Measurements from ENCODE around the gene CBR4.
A peak's percentile ranks its signal among the peaks of the same experiment; 100 is the strongest.

Gene CBR4

DNA sequence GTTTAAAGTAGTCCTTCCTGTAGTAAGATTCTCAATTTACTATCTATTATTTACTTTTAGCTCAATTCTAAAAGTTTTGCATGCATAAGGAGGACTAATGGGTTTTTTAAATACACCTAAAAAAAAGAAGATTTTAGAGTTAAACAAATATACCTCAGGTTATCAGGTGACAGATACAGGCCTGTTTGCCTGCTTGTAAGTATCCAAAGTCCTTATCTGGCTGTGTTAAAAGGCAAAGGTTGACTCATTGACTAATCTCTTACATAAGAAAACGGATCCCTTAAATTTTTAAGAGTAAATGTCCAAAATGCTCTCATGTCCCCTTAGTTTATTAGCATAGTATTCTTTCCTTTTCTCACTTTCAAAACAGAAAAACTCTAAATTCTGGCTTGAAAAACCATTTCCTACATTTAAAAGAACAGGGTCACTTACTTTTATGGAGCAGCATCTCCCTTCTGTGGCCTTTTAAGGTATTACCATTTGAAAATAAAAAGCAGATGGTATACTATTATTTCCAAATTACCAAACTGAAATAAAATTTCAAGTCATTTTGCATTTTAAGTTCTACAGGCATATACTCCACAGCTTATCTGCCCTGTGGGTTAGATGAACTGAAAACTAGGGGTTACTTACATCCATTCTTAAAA, 4.5 kb downstream of the CBR4 start:
- no peak for DNase-seq (ENCODE audit: extremely low read depth, low read depth)
- TF ChIP-seq, protein P1, sequence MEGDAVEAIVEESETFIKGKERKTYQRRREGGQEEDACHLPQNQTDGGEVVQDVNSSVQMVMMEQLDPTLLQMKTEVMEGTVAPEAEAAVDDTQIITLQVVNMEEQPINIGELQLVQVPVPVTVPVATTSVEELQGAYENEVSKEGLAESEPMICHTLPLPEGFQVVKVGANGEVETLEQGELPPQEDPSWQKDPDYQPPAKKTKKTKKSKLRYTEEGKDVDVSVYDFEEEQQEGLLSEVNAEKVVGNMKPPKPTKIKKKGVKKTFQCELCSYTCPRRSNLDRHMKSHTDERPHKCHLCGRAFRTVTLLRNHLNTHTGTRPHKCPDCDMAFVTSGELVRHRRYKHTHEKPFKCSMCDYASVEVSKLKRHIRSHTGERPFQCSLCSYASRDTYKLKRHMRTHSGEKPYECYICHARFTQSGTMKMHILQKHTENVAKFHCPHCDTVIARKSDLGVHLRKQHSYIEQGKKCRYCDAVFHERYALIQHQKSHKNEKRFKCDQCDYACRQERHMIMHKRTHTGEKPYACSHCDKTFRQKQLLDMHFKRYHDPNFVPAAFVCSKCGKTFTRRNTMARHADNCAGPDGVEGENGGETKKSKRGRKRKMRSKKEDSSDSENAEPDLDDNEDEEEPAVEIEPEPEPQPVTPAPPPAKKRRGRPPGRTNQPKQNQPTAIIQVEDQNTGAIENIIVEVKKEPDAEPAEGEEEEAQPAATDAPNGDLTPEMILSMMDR (IDR thresholded peaks at IDR 0.05; ENCODE audit: low read depth, low read length), result peak; percentile 39

DNA sequence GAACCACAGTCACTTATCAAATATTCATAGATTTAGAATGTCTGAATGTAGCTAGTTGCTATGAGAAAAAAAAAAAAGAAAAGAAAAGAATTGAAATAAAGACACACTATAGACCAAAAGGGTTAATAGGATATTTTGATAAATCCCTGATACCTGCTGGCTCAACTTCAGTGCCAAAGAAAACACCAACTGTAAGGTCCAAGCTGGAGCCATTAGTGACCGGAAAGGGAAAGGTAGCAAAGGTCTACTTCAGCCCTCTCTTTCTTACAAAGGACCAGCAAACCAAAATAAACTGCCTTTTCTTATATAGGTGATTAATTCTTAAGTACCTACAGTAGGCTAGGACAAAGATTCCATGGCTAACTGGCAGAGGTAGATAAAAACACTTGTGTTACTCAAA, 9.7 kb downstream of the CBR4 start:
- TF ChIP-seq, protein P1 (IDR thresholded peaks at IDR 0.05; ENCODE audit: low read depth, low read length), result no peak
- DNase-seq (ENCODE audit: extremely low read depth, low read depth), result no peak

DNA sequence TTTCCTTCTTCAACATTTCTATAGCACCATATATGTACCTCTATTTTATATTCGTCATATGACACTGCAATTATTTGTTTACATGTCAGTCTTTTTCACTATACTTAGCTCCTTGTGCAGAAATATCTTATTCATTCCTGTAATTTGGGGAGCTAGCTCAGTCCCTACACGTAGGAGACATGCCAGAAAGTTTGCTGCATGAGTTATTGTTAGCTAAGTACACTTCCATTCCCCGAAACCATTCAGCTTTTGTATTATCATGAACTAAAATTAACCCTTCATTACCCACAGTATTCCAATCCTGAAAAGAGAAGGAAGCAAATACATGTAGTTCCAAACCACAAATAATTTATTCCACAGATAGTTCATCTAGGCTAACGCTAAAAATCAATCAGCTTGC, 10.2 kb downstream of the CBR4 start:
- TF ChIP-seq, protein P1 (IDR thresholded peaks at IDR 0.05; ENCODE audit: low read depth, low read length), result no peak
- no peak for DNase-seq (ENCODE audit: extremely low read depth, low read depth)

DNA sequence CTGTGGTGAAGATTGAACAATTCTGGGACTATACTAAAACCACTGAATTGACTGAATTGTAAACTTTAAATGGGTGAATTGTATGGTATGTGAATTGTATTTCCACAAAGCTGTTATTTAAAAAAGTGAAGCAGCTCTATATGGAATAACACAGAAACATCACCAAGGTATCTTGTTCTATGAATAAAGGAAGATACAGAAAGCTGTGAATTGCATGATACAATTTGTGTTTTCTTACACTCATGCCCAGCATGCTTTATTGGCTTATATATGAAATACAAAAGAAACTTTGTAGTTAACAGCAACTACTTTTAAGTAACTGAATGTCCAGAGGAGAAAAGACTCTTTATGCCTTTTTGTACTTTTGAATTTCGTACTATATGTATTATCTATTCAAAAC, 11.5 kb downstream of the CBR4 start:
- TF ChIP-seq, protein P1 (IDR thresholded peaks at IDR 0.05; ENCODE audit: low read depth, low read length), result no peak
- DNase-seq (ENCODE audit: extremely low read depth, low read depth), result no peak

DNA sequence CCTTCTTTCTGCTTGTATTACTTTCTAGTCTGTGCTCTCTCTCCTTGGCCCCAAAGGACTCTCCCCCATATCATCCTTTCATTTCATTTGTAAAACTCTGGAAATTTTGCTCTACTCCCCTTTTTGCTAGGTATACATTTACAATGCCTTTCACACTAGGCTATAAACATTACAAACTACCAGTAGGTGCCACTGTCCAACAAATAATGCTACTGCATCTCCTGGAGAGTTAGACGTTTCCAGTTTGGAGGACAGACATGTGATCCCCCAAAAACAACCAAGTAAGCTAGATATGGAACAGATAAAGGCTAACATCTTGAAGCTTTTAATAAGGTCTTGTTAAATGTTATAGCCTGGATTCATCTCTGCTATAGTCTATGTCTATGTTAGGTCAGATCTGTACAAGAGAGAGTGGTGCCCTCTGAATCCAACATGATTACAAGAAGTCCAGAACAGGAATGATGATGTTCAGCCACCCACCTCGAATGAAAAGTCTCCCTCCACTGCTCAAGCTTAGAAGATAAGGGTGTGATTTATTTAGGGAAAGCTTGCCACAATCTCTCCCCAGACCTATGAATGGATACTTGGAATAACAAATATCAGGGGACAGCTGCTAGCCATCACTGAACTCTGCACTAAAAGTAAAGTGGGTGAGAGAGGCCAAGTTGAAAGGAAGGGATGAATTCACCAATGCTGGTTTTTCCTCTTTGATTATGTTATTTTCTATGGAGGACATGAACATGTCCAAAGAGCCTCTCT, 14.3 kb downstream of the CBR4 start:
- no peak for DNase-seq (ENCODE audit: extremely low read depth, low read depth)

DNA sequence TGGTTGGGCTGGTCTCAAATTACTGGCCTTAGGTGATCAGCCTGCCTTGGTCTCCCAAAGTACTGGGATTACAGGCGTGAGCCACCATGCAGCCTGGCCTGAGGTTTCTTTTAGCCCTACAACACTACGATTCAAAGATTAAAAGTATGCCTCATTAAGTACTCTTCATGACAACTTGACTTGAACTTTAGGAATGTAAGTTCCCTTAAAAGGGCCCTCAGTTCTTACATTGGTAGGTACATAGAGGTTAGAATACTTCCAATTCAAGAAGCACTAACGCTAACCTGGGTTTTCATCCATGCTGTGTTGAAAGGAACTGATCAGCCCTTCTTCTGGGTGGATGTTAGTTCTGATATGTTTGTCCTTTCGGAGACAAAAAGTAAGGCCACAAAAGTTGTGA, 15.1 kb downstream of the CBR4 start:
- TF ChIP-seq, protein P1 (IDR thresholded peaks at IDR 0.05; ENCODE audit: low read depth, low read length), result no peak
- DNase-seq (ENCODE audit: extremely low read depth, low read depth), result no peak

More for the DNA sequence above, 14.3 kb downstream of the CBR4 start:
- TF ChIP-seq, protein P1 (IDR thresholded peaks at IDR 0.05; ENCODE audit: low read depth, low read length), result peak; percentile 2

Measured in AG09319 (cell line).